GM18520 (cell line): ENCODE results near the gene ZBTB46.

Experiments
- ATAC-seq: cut with Tn5 transposase; IDR thresholded peaks from one replicate; pipeline ENCODE4 v1.9.1; 2021; ENCODE audit not compliant: unreplicated experiment

Gene ZBTB46

GRCh38 chr20:63707558-63708300, 123.3 kb downstream of the ZBTB46 start, which contains the start of the genes ARFRP1 and ZGPAT:
Gene ARFRP1, minus strand, starts transcription at chr20:63707976. Its CDS starts 885 bp downstream, at chr20:63707091.
Gene ZGPAT, plus strand, starts transcription at chr20:63708039. Its CDS starts 542 bp downstream, at chr20:63708581.
- ATAC-seq, result peak; percentile 57

- no peak for ATAC-seq
Observed at GRCh38 chr20:63706852-63707557, 124.1 kb downstream of the ZBTB46 start.

- no peak for ATAC-seq
Observed at GRCh38 chr20:63706027-63706695, 124.9 kb downstream of the ZBTB46 start.

GRCh38 chr20:63705232-63706026, 125.6 kb downstream of the ZBTB46 start:
- no peak for ATAC-seq

GRCh38 chr20:63704749-63705117, 126.3 kb downstream of the ZBTB46 start:
- ATAC-seq, result no peak

GRCh38 chr20:63703976-63704748, 126.9 kb downstream of the ZBTB46 start:
- no peak for ATAC-seq

- no peak for ATAC-seq
Observed at GRCh38 chr20:63703471-63703975, 127.5 kb downstream of the ZBTB46 start.

- ATAC-seq, result no peak
Observed at GRCh38 chr20:63702751-63703470, 128.2 kb downstream of the ZBTB46 start.

GRCh38 chr20:63702036-63702665, 128.9 kb downstream of the ZBTB46 start:
- no peak for ATAC-seq

- no peak for ATAC-seq
Observed at GRCh38 chr20:63701329-63702035, 129.6 kb downstream of the ZBTB46 start.

GRCh38 chr20:63701051-63701328, 130.1 kb downstream of the ZBTB46 start:
- ATAC-seq, result no peak

- ATAC-seq, result no peak
Observed at GRCh38 chr20:63700199-63701050, 130.6 kb downstream of the ZBTB46 start.

- no peak for ATAC-seq
Observed at GRCh38 chr20:63699466-63700198, 131.4 kb downstream of the ZBTB46 start.

- no peak for ATAC-seq
Observed at GRCh38 chr20:63698739-63699465, 132.2 kb downstream of the ZBTB46 start.

- no peak for ATAC-seq
Observed at GRCh38 chr20:63697868-63698545, 133.1 kb downstream of the ZBTB46 start.
